Neural progenitor cell (in vitro differentiated cells): ENCODE data around the gene PHACTR1. TPM values are rescaled to one million over a fixed set of nuclear protein-coding genes. Genes with fewer than 3 reads are reported as not detected.

Experiments
- small RNA-seq: library from RNA; depleted of rRNA; stranded (forward); fragments of <200 nt; gene quantifications from one replicate; pipeline ENCODE3, GENCODE V24; 2015
- total RNA-seq: library from RNA; depleted of rRNA; stranded (reverse); fragments of >200 nt; gene quantifications from 2 replicates; pipeline ENCODE4 v1.2.3, GENCODE V29; 2015; ENCODE audit warnings: low replicate concordance

PHACTR1 gene
- total RNA-seq, 1 donor from 2014 or later = 2.4 TPM

Small RNA genes within 50 kb of the gene (small RNA-seq; reads per million reads assigned to genes)
- gene RNU1-11P = 0.14 reads per million
